RWPE2 (cell line): ENCODE data around the gene LAMA5.

Experiments used
- ATAC-seq: fragments of 200-7000 bp; cut with Tn5 transposase; 3 replicates; pipeline ENCODE4 v1.9.1; 2021; ENCODE audit warnings: low read depth
- DNase-seq: peaks from one replicate; pipeline ENCODE4 v3.0.0-alpha.2; 2020; ENCODE audit warnings: low spot score
- H3K27ac ChIP-seq: fragments of 450-650 bp; 2 replicates; pipeline ENCODE4 v1.5.1; 2017; ENCODE audit warnings: mild to moderate bottlenecking; ENCODE audit not compliant: poor library complexity, severe bottlenecking
- H3K27me3 ChIP-seq: fragments of 250-450 bp; sonication (Bioruptor Pico); 2 replicates; pipeline ENCODE4 v1.5.1; 2021; ENCODE audit warnings: mild to moderate bottlenecking, moderate library complexity; ENCODE audit not compliant: insufficient read depth, poor library complexity, severe bottlenecking
- H3K36me3 ChIP-seq: fragments of 250-450 bp; sonication (Bioruptor Pico); 2 replicates; pipeline ENCODE4 v1.5.1; 2020; ENCODE audit warnings: low read depth, mild to moderate bottlenecking, moderate library complexity
- H3K4me1 ChIP-seq: fragments of 250-450 bp; sonication (Bioruptor Pico); 2 replicates; pipeline ENCODE4 v1.5.1; 2021; ENCODE audit warnings: mild to moderate bottlenecking, moderate library complexity; ENCODE audit not compliant: insufficient read depth, poor library complexity, severe bottlenecking
- H3K4me3 ChIP-seq: fragments of 250-450 bp; sonication (Bioruptor Pico); 2 replicates; pipeline ENCODE4 v1.5.1; 2021; ENCODE audit warnings: mild to moderate bottlenecking, moderate library complexity; ENCODE audit not compliant: severe bottlenecking
- H3K9me3 ChIP-seq: fragments of 250-450 bp; sonication (Bioruptor Pico); 2 replicates; pipeline ENCODE4 v1.5.1; 2021; ENCODE audit warnings: mild to moderate bottlenecking, moderate library complexity; ENCODE audit not compliant: severe bottlenecking
- TF ChIP-seq, protein P1 (sequence below): fragments of 450-650 bp; IDR thresholded peaks from one replicate; pipeline ENCODE4 v1.5.1; 2017; ENCODE audit warnings: mild to moderate bottlenecking, moderate library complexity; ENCODE audit not compliant: poor library complexity, severe bottlenecking

Gene LAMA5

DNA sequence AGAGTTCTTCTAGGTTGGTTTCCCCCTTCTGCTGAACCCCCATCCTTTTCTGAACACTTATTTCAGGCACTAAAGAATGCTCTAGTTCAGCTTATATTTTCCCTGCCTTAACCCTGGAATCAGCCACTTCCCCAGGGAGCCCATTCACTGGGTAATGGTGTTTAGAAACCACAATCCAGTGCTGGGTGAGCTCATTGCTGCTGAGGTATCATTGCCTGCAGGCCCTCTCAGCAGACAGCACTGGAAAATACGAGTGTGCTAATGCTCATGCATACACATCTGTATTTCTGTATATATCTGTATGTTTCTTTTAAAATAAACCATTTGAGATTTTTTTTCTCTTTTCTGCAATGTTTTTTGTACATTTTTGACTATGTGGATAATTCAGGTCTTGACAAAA, 101.7 kb downstream of the LAMA5 start:
- no peak for DNase-seq
- TF ChIP-seq, protein P1, sequence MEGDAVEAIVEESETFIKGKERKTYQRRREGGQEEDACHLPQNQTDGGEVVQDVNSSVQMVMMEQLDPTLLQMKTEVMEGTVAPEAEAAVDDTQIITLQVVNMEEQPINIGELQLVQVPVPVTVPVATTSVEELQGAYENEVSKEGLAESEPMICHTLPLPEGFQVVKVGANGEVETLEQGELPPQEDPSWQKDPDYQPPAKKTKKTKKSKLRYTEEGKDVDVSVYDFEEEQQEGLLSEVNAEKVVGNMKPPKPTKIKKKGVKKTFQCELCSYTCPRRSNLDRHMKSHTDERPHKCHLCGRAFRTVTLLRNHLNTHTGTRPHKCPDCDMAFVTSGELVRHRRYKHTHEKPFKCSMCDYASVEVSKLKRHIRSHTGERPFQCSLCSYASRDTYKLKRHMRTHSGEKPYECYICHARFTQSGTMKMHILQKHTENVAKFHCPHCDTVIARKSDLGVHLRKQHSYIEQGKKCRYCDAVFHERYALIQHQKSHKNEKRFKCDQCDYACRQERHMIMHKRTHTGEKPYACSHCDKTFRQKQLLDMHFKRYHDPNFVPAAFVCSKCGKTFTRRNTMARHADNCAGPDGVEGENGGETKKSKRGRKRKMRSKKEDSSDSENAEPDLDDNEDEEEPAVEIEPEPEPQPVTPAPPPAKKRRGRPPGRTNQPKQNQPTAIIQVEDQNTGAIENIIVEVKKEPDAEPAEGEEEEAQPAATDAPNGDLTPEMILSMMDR: no peak
- ATAC-seq: no peak
- H3K9me3 ChIP-seq: no peaks in the 10 kb centered on the region
- H3K4me3 ChIP-seq: no peak overlapping the region
- peaks cover 77% of the 10 kb centered on the region for H3K36me3 ChIP-seq
- no peak overlapping the region for H3K27ac ChIP-seq
- no peaks in the 10 kb centered on the region for H3K4me1 ChIP-seq
- no peaks in the 10 kb centered on the region for H3K27me3 ChIP-seq

DNA sequence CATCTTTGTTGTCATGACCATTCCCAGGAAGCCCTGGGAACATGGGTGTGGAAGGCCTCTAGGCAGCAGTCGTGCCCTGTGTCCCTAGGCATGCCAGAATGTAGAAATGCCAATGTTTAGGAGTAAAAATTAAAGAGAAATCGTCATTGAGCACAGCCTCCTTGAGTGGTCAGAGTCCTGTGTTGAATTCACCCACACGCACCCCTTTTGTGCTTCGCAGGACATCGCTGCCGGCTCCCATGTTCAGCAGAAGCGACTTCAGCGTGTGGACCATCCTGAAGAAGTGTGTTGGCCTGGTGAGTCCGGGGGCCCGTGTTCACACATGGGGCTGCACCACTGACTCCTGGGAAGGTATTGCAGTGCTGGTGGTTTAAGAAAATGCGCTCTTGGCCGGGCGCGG, 103.7 kb downstream of the LAMA5 start:
- H3K27me3 ChIP-seq: no peaks in the 10 kb centered on the region
- ATAC-seq (no peak), DNase-seq (no peak)
- no peak overlapping the region for H3K27ac ChIP-seq
- no peak overlapping the region for H3K4me3 ChIP-seq
- TF ChIP-seq, protein P1: no peak
- H3K4me1 ChIP-seq: peaks cover 1% of the 10 kb centered on the region
- peaks cover 78% of the 10 kb centered on the region for H3K36me3 ChIP-seq
- no peaks in the 10 kb centered on the region for H3K9me3 ChIP-seq

DNA sequence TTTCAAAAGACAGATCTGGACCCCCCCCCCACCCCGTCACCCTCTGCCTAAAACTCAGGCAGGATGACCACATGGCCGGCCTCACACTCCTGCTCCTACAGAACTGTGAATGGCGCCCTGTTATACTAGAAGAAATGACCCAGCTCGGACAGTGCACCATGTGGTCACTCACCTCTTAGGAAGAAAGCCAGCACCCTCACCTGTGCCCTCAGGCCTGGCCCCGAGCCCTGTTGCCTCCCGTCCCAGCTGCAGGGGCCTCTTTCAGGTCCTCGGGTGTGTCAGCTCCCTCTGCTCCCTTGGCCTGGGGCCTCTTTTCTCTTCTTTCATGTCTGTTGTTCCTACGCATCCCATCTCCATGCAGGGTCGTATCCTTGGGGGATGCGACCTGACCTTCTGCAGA, 105.0 kb downstream of the LAMA5 start:
- no peak for ATAC-seq
- Histone ChIP-seq H3K27me3 (no peaks in the 10 kb centered on the region), H3K27ac (no peak overlapping the region), H3K36me3 (peaks cover 79% of the 10 kb centered on the region), H3K9me3 (no peaks in the 10 kb centered on the region), H3K4me1 (peaks cover 3% of the 10 kb centered on the region), H3K4me3 (no peak overlapping the region)
- TF ChIP-seq, protein P1: no peak
- no peak for DNase-seq

DNA sequence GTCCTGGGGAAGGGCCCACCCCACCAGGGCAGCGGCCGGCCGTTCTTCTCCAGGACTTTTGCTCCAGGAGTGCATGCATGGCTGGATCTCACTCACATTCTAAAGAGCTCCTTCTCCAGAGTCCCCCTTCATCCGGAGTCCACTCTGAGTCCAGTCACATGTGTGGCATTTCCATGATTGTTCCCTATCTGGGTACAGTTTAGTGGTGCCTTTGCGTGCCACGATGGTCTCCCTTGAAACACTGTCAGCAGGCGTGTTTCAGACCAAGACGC, 107.9 kb downstream of the LAMA5 start:
- Histone ChIP-seq H3K4me1 (peaks cover 3% of the 10 kb centered on the region), H3K9me3 (no peaks in the 10 kb centered on the region), H3K4me3 (no peak overlapping the region), H3K27me3 (no peaks in the 10 kb centered on the region), H3K36me3 (peaks cover 66% of the 10 kb centered on the region), H3K27ac (no peak overlapping the region)
- TF ChIP-seq, protein P1: no peak
- ATAC-seq: no peak
- DNase-seq: no peak
